Measurements from ENCODE around the gene GM2A. TPM values are rescaled to one million over a fixed set of nuclear protein-coding genes. Genes with fewer than 3 reads are reported as not detected.

The GM2A gene
- total and polyA plus RNA-seq, 2 of the 8 experiments (the other 6 are each of a cell fraction or from before 2014, with no cell fraction given) = 18.5 to 32.2 TPM

- H2BK12ac ChIP-seq (ENCODE audit: low read depth, low read length) = 0 out of 2 replicates have a peak overlapping the region, but pooled peaks have one; percentile 9
- no peak overlapping the region for H2AFZ ChIP-seq (ENCODE audit: low read length)
- no peak overlapping the region for H4K8ac ChIP-seq (ENCODE audit: extremely low read depth, insufficient read depth, low read length)
- H3K18ac ChIP-seq (ENCODE audit: extremely low read depth, low read length) = no peak overlapping the region
- no peak overlapping the region for H3K27ac ChIP-seq (ENCODE audit: low read depth, low read length)
- DNase-seq (ENCODE audit: low read depth in 1 of 2, low spot score in 2 of 2) = no peak
- CTCF ChIA-PET (ENCODE audit: partially characterized antibody) = no interaction called here
- H4K5ac ChIP-seq (ENCODE audit: insufficient read length, low read depth, low read length) = no peak overlapping the region
- peaks cover 2 to 6% (median 6%) of the 10 kb centered on the region in 4 experiments; a peak in 5 of 7 replicates for H3K4me1 ChIP-seq (replicated peaks in 1 of 4; ENCODE audit: control insufficient read depth in 3 of 4, insufficient read depth in 4 of 4, low read length in 3 of 4)
- no peak overlapping the region for H3K23ac ChIP-seq (ENCODE audit: insufficient read length)
- no peak overlapping the region for H2BK5ac ChIP-seq (ENCODE audit: low read depth, low read length)
- H2AK5ac ChIP-seq (ENCODE audit: low read depth, low read length) = 0 out of 2 replicates have a peak overlapping the region, but pooled peaks have one; percentile 53
- no peak overlapping the region for H3K4me2 ChIP-seq (ENCODE audit: insufficient read depth in 1 of 2, low read depth in 2 of 2, low read length in 2 of 2)
- TF ChIP-seq GABPA (IDR thresholded peaks at IDR 0.05; ENCODE audit: borderline replicate concordance, insufficient read depth, low read length) (no peak), RFX5 (IDR thresholded peaks at IDR 0.05; ENCODE audit: borderline replicate concordance, low read depth, low read length) (no peak), POU5F1 (IDR thresholded peaks at IDR 0.05; ENCODE audit: low read depth, low read length) (no peak), KDM5A (IDR thresholded peaks at IDR 0.05; ENCODE audit: low read length) (no peak), USF2 (IDR thresholded peaks at IDR 0.05; ENCODE audit: low read length) (no peak), NRF1 (IDR thresholded peaks at IDR 0.05; ENCODE audit: low read depth, low read length) (no peak)
- H3K79me2 ChIP-seq (ENCODE audit: control insufficient read depth in 1 of 2, insufficient read depth in 2 of 2, low read length in 2 of 2) = no peaks in the 10 kb centered on the region
- no peak for FAIRE-seq
- no peak overlapping the region for H4K91ac ChIP-seq (replicated peaks; ENCODE audit: insufficient read length, low read length)
- H3K4me3 ChIP-seq (ENCODE audit: extremely low read depth in 1 of 4, insufficient read depth in 2 of 4, low read depth in 3 of 4, low read length in 4 of 4) = no peak overlapping the region
- H3K14ac ChIP-seq (ENCODE audit: insufficient read length) = no peak overlapping the region
- WGBS, 2 experiments (ENCODE audit: extremely low coverage in 1 of 2, insufficient coverage in 1 of 2, insufficient read length in 1 of 2, insufficient replicate concordance in 2 of 2, low coverage in 1 of 2, low lambda C conversion rate in 2 of 2, missing lambda C conversion rate in 1 of 2) = 88% methylated on average over 3 of the region's 3 CpGs; no CpG with 5 or more reads in 1 of the 2 experiments
- H2BK15ac ChIP-seq (ENCODE audit: low read length) = 0 out of 2 replicates have a peak overlapping the region, but pooled peaks have one; percentile 31
- H4K20me1 ChIP-seq (replicated peaks in 1 of 2; ENCODE audit: control insufficient read depth in 1 of 2, insufficient read depth in 2 of 2, low read length in 2 of 2) = no peaks in the 10 kb centered on the region
- no peaks in the 10 kb centered on the region; a peak in 1 of 8 replicates for H3K36me3 ChIP-seq (ENCODE audit: control insufficient read depth in 2 of 4, insufficient read depth in 4 of 4, low read length in 3 of 4)
- no peaks in the 10 kb centered on the region for H3K9me3 ChIP-seq (ENCODE audit: insufficient read depth in 2 of 2, low read depth in 1 of 2, low read length in 1 of 2)
- no peaks in the 10 kb centered on the region for H3K79me1 ChIP-seq (ENCODE audit: low read depth, low read length)
- H2BK20ac ChIP-seq (ENCODE audit: low read length) = no peak overlapping the region
- H3K56ac ChIP-seq (replicated peaks; ENCODE audit: insufficient read length, low read depth, low read length) = no peak overlapping the region
- H3K27me3 ChIP-seq (replicated peaks in 1 of 4; ENCODE audit: control insufficient read depth in 3 of 4, extremely low read depth in 1 of 4, insufficient read depth in 3 of 4, low read length in 3 of 4) = no peaks in the 10 kb centered on the region
- no peak overlapping the region for H3K9ac ChIP-seq (replicated peaks in 1 of 4; ENCODE audit: extremely low read depth in 1 of 4, low read depth in 3 of 4, low read length in 3 of 4)
- POLR2A ChIA-PET (ENCODE audit: partially characterized antibody) = no interaction called here
- no peak overlapping the region for H2BK120ac ChIP-seq (replicated peaks; ENCODE audit: low read depth, low read length)
- no peak overlapping the region for H3K4ac ChIP-seq (replicated peaks; ENCODE audit: insufficient read length, low read depth, low read length)
- H3K23me2 ChIP-seq (ENCODE audit: low read depth, low read length) = no peaks in the 10 kb centered on the region
Measured at GRCh38 chr5:151244206-151244605, 8.8 kb upstream of the GM2A start.
